ENCODE data around the gene TINCR.

The TINCR gene

GRCh38 chr19:5595129-5595528 is 27.4 kb upstream of the TINCR start:
- Histone ChIP-seq H3K27ac (no peak overlapping the region), H3K36me3 (ENCODE audit: insufficient read depth) (peaks cover 24% of the 10 kb centered on the region; the same call in 1 of the 2 replicates), H3K27me3 (ENCODE audit: insufficient read depth, low read depth) (no peaks in the 10 kb centered on the region), H3K9ac (no peak overlapping the region), H3K4me1 (ENCODE audit: low read depth, poor library complexity, severe bottlenecking) (no peaks in the 10 kb centered on the region), H4K20me1 (ENCODE audit: insufficient read depth) (no peaks in the 10 kb centered on the region), H3K4me3 (IDR thresholded peaks at IDR 0.05; ENCODE audit: insufficient read depth, low read depth, low read length) (no peak overlapping the region), H2AFZ (ENCODE audit: low read depth) (no peak overlapping the region), H3K79me2 (ENCODE audit: insufficient read depth, low read depth) (no peaks in the 10 kb centered on the region), H3K4me2 (no peak overlapping the region)
- no peak for TF ChIP-seq CTCF (conservative IDR thresholded peaks at IDR 0.05; ENCODE audit: low read depth, low read length)

- Histone ChIP-seq H2AFZ (ENCODE audit: low read depth) (no peak overlapping the region), H3K79me2 (ENCODE audit: insufficient read depth, low read depth) (no peaks in the 10 kb centered on the region), H3K4me3 (IDR thresholded peaks at IDR 0.05; ENCODE audit: insufficient read depth, low read depth, low read length) (no peak overlapping the region), H3K36me3 (ENCODE audit: insufficient read depth) (peaks cover 18% of the 10 kb centered on the region; the same call in 1 of the 2 replicates), H4K20me1 (ENCODE audit: insufficient read depth) (no peaks in the 10 kb centered on the region), H3K27ac (no peak overlapping the region), H3K27me3 (ENCODE audit: insufficient read depth, low read depth) (no peaks in the 10 kb centered on the region), H3K4me1 (ENCODE audit: low read depth, poor library complexity, severe bottlenecking) (no peaks in the 10 kb centered on the region), H3K4me2 (no peak overlapping the region), H3K9ac (no peak overlapping the region)
- TF ChIP-seq CTCF (conservative IDR thresholded peaks at IDR 0.05; ENCODE audit: low read depth, low read length), result no peak
Measured at GRCh38 chr19:5594521-5594950, 26.8 kb upstream of the TINCR start.

- no peaks in the 10 kb centered on the region for H4K20me1 ChIP-seq (ENCODE audit: insufficient read depth)
- no peak overlapping the region for H3K4me2 ChIP-seq
- TF ChIP-seq CTCF (conservative IDR thresholded peaks at IDR 0.05; ENCODE audit: low read depth, low read length), result no peak
- no peak overlapping the region for H3K27ac ChIP-seq
- H3K4me1 ChIP-seq (ENCODE audit: low read depth, poor library complexity, severe bottlenecking), result no peaks in the 10 kb centered on the region
- no peak overlapping the region for H2AFZ ChIP-seq (ENCODE audit: low read depth)
- H3K36me3 ChIP-seq (ENCODE audit: insufficient read depth), result peaks cover 17% of the 10 kb centered on the region; the same call in 1 of the 2 replicates
- H3K9ac ChIP-seq, result no peak overlapping the region
- H3K27me3 ChIP-seq (ENCODE audit: insufficient read depth, low read depth), result no peaks in the 10 kb centered on the region
- H3K4me3 ChIP-seq (IDR thresholded peaks at IDR 0.05; ENCODE audit: insufficient read depth, low read depth, low read length), result no peak overlapping the region
- no peaks in the 10 kb centered on the region for H3K79me2 ChIP-seq (ENCODE audit: insufficient read depth, low read depth)
Measured at GRCh38 chr19:5593343-5594255, 25.8 kb upstream of the TINCR start.

- H2AFZ ChIP-seq (ENCODE audit: low read depth), result no peak overlapping the region
- H3K4me2 ChIP-seq, result no peak overlapping the region
- peaks cover 14% of the 10 kb centered on the region; the same call in 1 of the 2 replicates for H3K36me3 ChIP-seq (ENCODE audit: insufficient read depth)
- H3K27ac ChIP-seq, result no peak overlapping the region
- H3K4me3 ChIP-seq (IDR thresholded peaks at IDR 0.05; ENCODE audit: insufficient read depth, low read depth, low read length), result no peak overlapping the region
- no peaks in the 10 kb centered on the region for H3K27me3 ChIP-seq (ENCODE audit: insufficient read depth, low read depth)
- no peaks in the 10 kb centered on the region for H3K4me1 ChIP-seq (ENCODE audit: low read depth, poor library complexity, severe bottlenecking)
- TF ChIP-seq CTCF (conservative IDR thresholded peaks at IDR 0.05; ENCODE audit: low read depth, low read length), result no peak
- no peaks in the 10 kb centered on the region for H4K20me1 ChIP-seq (ENCODE audit: insufficient read depth)
- H3K9ac ChIP-seq, result no peak overlapping the region
- H3K79me2 ChIP-seq (ENCODE audit: insufficient read depth, low read depth), result no peaks in the 10 kb centered on the region
Measured at GRCh38 chr19:5592531-5593342, 25.0 kb upstream of the TINCR start.
